ENCODE measurements around the gene ZNF41.
"Not testable (repeated sequence)": the region's sequence is repeated elsewhere in the genome, so short reads cannot be mapped to it uniquely, and the experiment has no call there.

Gene ZNF41

DNA sequence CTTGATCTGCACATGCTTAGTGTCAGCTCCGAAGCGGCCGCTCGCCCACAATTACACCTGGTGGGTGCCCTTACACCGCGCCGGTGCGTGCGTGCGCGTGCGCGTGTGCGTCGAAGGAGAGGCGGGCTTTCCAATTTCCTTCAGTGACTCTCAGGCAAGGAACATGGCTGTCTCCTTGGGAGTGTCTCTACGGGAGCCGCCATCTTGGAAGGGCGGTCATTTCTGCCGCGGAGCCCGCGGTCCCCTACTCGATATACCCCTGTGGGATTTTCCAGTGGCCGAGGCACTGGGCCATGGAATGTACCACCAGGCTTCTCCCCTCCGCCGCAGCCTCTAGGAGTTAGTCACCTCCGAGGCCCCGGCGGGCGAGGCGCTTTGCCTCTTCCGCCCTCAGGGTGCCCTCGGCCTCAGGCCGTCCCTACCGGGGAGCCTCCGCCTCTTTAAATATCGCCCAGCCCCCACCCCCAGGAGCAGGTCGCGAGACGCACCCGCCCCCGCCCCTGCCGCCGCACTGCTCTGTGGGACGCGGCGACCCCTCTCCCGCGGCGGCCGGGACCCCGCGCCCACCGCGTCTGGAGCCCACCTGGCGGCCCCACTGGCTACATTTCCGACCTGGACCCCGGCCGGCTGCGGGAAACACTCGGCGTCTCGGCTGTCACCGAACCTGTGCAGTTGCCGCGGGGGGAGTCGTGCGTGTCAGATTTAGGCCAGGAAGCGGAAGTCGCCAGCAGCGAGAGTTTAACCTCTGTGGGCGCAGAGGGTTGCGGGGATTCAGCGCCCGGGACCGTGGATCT, at the start of gene ZNF41:
TSS of gene ZNF41 (minus strand) at position 711 of the 794 bp plus-strand sequence. CDS start 15,741 bp downstream, outside the sequence.
- peak; percentile 80 for DNase-seq

GRCh38 chrX:47530049-47530448, 47.0 kb upstream of the ZNF41 start:
- DNase-seq: no peak

DNA sequence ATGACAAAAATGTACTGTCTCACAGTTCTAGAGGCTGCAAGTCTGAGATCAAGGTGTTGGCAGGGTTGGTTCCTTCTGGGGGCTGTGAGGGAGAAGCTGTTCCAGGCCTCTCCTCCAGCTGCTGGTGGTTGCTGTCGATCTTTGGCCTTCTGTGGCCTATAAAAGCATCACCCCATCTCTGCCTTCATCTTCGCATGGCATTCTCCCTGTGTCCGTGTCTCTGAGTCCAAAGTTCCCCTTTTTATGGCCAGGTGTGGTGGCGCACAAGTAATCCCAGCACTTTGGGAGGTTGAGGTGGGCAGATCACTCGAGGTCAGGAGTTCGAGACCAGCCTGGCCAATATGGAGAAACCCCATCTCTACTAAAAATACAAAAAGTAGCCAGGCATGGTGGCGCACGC, 46.5 kb upstream of the ZNF41 start:
- DNase-seq: no peak

- DNase-seq: no peak
Measured at GRCh38 chrX:47523713-47524166, 40.7 kb upstream of the ZNF41 start.

DNA sequence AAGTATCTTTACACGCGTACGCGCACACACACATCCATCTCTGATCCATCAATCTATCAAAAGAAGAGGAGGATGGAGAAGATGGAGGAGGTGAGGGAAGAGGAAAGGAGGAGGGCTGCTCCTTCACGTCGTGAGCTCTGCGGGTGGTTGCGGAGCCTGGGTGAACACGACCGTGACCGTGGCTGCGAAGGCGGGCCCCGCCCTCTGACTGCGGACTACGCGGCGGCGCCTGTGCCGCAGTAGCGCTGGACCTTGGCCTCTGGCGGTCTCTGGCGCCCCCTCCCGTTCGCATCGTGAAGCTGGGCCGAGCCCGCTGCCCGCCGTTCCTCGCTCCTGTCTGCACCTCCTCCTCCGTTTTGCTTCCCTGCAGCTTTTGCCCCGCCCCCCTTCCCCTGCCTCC, 40.3 kb upstream of the ZNF41 start:
- peak; percentile 87 for DNase-seq

- peak; percentile 10 for DNase-seq
Measured at GRCh38 chrX:47518144-47518543, 35.1 kb upstream of the ZNF41 start.

GRCh38 chrX:47515941-47516665, 33.1 kb upstream of the ZNF41 start:
- peak; percentile 34 for DNase-seq

GRCh38 chrX:47514533-47515235, 31.7 kb upstream of the ZNF41 start:
- no peak for DNase-seq

DNA sequence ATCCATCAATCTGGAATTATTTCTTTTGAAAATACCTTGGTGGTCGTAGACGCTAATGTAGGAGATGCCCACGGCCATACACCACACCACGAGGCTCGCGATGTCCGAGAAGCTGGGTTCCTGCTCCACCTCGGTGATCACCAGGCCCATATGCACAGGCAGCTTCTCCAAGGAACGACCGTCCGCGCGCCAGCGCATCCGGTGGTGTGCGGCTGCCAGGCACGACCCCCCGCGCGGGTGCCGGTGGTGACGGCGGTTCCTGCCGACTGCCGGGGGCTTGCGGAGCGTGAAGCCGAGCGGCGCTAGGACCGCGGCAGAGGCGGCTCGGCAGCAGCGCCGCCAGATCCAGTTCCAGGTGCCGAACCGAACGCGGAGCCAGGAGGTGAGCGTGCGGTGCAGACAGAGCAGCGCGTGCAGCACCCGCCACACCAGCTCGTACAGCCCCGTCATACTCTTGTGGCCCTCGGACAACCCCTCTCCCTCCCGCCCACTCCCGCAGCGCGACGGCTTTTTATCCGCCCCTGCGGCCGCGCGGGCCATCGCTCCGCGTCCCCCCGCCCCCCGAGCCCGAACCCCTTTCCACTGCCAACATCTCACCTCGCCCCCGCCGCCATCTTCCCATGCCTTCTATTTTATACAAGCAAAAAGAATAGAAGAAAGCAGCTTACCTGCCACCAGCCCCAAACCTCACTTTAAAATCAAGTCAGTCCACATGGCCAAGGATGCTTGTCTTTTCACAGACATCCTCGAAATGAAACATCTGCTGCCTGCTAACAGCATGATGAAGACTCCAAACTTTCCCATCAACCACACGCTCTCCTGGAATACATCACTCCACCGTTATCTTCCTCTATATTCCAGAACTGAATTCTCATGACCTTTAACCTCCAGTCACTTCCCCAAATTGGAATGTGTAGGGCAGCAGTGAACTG, 30.3 kb upstream of the ZNF41 start:
- peak; percentile 21 for DNase-seq

DNA sequence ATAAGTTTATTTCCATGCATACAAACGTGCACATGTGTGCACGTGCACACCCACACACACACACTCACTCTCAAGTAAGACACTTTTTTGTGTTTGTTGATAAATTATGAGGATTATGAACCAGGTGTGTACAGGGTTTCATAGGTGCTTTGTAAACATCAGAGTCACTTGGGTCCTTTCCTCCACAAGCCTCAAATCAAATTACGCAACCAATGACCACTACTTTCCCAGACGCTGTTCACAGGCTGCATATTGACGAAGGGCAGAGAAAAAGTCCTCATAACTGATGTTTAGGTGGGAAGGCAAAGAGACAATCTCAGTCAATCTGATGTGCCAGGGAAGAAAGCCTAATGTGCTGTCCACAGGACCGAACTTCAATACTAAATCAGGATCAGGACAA, 29.4 kb upstream of the ZNF41 start:
- not testable (repeated sequence) for DNase-seq

DNA sequence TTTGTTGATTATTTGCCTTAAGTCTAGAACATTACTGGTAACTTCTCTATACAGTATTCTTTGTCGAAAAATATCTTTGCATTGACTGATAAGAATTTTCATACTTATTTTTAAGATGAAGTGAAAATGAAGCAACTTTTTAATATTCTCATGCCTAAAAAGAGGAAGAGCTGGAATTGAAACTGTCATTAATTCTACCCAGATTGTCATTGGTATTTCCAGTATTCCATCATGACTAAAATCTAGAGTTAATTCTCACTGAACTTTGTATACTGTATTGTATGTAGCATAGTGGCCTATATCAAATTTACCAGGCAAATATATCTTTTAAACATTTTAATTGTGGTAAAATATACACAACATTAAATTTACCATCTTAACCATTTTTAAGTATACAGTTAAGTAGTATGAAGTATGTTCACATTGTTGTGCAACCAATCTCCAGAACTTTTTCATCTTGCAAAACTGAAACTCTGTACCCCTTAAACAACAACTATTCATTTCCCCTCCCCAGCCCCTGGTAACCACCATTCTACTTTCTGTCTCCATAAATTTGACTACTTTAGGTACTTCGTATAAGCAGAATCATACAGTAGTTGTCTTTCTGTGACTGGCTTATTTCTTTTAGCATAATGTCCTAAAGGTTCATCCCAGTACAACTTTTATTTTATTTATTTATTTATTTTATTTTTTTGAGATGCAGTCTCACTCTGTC, 24.3 kb upstream of the ZNF41 start:
- DNase-seq: no peak

DNA sequence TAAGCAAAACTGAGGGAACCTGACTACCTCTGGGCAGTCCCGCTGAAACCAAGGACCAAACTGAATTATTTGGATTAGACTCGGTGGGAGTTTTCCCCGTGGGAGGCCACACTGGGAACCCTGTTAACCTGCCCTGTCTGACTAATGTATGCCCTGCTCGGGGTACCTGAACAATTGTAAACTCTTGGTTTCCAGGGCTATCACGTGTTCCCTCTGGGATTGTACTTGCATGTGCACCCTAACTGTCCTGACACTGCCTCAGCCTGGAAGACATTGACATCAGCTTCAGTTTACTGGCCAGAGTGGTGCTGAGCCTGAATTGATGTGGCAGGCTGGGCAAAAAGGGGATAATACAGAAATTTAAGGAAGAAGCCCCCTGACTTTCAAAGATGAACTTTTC, 20.1 kb upstream of the ZNF41 start:
- no peak for DNase-seq

DNA sequence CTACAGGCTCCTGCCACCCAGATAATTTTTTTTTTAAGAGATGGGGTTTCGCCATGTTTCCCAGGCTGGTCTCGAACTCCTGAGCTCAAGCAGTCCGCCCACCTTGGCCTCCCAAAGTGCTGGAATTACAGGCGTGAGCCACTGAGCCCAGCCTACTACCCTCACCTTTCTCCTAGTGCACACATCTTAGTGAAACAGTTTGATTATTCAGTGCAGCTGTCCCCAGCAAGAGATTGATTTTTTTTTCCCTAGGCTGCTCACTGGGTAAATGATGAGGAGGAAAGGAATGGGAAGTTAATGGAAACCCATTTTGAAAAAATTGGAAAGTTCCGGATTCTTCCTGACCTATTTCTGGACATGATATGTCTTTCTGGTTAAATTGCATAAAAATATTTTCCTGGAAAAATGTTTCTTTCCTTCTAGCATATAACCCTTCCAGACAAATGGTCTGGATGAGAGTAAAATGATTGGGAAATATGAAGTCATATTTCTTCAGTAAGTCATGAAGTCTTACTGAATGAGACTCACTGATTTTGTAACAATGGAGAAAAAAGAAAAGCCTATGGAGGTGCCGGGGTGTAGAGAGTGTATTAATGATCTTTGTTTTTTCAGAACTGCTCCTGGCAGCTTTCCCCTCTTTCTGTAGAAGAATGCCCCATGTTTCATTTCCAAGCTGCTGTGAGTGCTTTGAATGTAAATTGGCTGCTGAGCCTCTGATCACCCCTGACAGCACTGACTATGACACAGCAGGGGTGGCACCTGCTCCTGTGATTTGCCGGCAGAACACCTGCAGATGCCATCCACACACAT, 19.5 kb upstream of the ZNF41 start:
- DNase-seq: no peak

GRCh38 chrX:47501226-47502074, 18.4 kb upstream of the ZNF41 start:
- no peak for DNase-seq

DNA sequence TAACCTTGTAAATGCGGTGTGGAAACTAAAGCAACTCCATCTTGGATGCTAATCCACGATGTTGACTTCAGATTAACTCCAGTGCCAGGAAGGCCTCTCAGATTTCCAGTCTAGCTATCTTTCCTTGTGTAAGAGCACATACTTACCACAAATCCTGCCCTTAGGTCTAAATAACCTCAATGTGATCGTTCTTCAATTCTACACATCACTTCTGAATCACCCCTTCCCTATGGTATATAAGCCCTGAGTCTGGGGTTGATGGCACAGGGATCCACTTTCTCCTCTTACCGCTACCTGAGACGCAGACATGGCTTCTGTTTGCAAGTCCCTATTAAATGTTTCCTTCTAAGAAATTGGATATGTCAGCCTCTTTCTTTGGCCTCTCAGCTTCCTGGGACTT, 17.5 kb upstream of the ZNF41 start:
- no peak for DNase-seq

DNA sequence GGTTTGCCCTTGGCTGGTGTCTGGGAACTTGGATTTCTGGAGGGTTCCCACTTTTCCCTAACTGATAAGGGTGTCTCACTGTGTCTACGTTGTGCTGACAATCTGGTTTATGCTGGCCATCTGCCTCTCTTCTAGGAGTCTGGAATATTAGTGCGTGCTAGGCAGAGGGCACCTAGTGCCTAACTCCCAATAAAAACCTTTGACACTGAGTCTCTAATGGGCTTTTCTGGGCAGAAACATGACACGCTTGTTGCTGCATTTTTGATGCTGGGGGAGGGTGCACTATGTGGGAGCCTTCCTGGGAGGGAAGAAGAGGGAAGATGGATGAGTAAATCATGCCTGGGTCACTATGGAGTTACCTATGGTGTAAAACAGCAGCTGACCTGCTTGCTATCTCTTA, 16.3 kb upstream of the ZNF41 start:
- DNase-seq: no peak

DNA sequence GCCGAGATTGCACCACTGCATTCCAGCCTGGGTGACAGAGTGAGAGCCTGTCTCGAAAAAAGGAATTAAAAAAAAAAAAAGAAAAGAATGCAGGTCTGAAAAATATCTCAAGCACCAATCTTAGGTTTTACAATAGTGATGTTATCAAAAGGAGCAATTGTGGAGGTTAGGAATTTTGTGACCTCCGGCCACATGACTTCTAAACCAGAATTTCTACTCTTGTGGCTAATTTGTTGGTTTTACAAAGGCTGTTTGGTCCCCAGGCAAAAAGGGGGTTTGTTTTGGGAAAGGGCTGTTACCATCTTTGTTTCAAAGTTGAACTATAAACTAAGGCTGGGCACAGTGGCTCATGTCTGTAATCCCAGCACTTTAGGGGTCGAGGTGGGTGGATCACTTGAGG, 15.4 kb upstream of the ZNF41 start:
- DNase-seq: no peak

DNA sequence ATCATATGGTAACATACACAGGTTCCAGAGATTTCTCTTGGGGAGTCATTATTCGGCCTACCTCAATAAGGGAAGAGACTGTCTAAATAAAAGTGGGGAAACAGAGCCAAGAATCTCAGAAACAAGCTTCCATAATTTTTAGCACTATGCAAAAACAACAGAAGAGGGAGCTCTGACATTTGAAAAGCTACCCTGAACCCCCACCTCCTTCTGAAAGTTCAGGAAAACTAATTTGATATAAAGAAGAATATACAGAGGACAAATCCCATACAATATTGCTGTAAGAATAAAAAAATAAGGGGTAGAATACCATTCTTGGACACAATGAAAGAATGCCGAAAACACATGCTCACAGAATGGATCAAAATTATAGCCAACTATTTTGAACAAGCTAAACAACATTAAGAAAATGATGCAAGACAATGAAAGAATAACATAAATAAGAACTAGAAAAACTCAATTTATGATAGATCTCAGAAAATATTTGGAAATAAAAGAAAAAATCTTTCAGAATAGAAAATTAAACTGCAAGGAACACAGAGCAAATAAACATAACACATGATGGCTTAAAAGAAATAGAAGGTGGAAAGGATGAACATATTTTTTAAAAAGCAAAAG, 14.4 kb upstream of the ZNF41 start:
- DNase-seq: no peak

GRCh38 chrX:47492133-47492532, 9.1 kb upstream of the ZNF41 start:
- not testable (repeated sequence) for DNase-seq

All from CD4-positive, alpha-beta T cell treated with Interleukin-6 for 4 hours (primary cell).